Adipose tissue (tissue), 3 donors: Measurements from ENCODE around the gene PTPRE. TPM values are rescaled to one million over a fixed set of nuclear protein-coding genes. Genes with fewer than 3 reads are reported as not detected.

Experiments
- H3K27ac ChIP-seq: one replicate; pipeline ENCODE4 v1.5.1; 2013; ENCODE audit warnings: low read depth, low read length
- WGBS, 3 donors: extraction: QIAGEN DNeasy Blood & Tissue Kit; methylation state at CpG; one replicate each; pipeline ENCODE4 v1.1.7; 2013; 5-methylcytosine and 5-hydroxymethylcytosine counted together
- polyA plus RNA-seq, 3 donors: library from polyadenylated mRNA; stranded (reverse); fragments of 200-250 nt; gene quantifications; one replicate each; pipeline ENCODE4 v1.2.3, GENCODE V29; 2013
- donor health status: healthy with polysubstance abuse.
- donor health status: Bipolar disorder and iron deficiency.
- donor health status: healthy.

Gene PTPRE
- polyA plus RNA-seq, 3 donors = 1.4 to 16.9 (median 10.8) TPM

- WGBS, 3 donors = 86 to 94% (median 90%) methylated on average over 17 to 19 of the region's 19 CpGs
- no peak overlapping the region for H3K27ac ChIP-seq
These were observed 115.6 kb downstream of the PTPRE start for GRCh38 chr10:128022261-128023196.

GRCh38 chr10:128024426-128024825 lies 117.5 kb downstream of the PTPRE start:
- H3K27ac ChIP-seq = no peak overlapping the region
- 56 to 71% (median 62%) methylated on average over 8 of the region's 8 CpGs for WGBS, 3 donors

- H3K27ac ChIP-seq = no peak overlapping the region
- 79 to 96% (median 89%) methylated on average over 8 of the region's 8 CpGs for WGBS, 3 donors
These were observed 118.5 kb downstream of the PTPRE start for GRCh38 chr10:128025437-128025836.

GRCh38 chr10:128025951-128026350 lies 119.0 kb downstream of the PTPRE start:
- WGBS, 3 donors = 76 to 91% (median 89%) methylated on average over 6 of the region's 6 CpGs
- no peak overlapping the region for H3K27ac ChIP-seq

GRCh38 chr10:128026615-128027300 lies 119.9 kb downstream of the PTPRE start:
- 65 to 67% (median 65%) methylated on average over 4 of the region's 4 CpGs for WGBS, 3 donors
- no peak overlapping the region for H3K27ac ChIP-seq

- 62 to 87% (median 83%) methylated on average over 8 of the region's 8 CpGs for WGBS, 3 donors
- no peak overlapping the region for H3K27ac ChIP-seq
These were observed 120.4 kb downstream of the PTPRE start for GRCh38 chr10:128027306-128027705.

GRCh38 chr10:128027822-128028507 lies 121.1 kb downstream of the PTPRE start:
- WGBS, 3 donors = 81 to 94% (median 92%) methylated on average over 17 of the region's 17 CpGs
- H3K27ac ChIP-seq = no peak overlapping the region

- H3K27ac ChIP-seq = no peak overlapping the region
- 77 to 90% (median 89%) methylated on average over 22 to 24 of the region's 24 CpGs for WGBS, 3 donors
These were observed 121.8 kb downstream of the PTPRE start for GRCh38 chr10:128028508-128029289.

GRCh38 chr10:128029290-128029651 lies 122.4 kb downstream of the PTPRE start:
- WGBS, 3 donors = 73 to 91% (median 83%) methylated on average over 7 of the region's 7 CpGs
- H3K27ac ChIP-seq = no peak overlapping the region

- WGBS, 3 donors = 70 to 77% (median 74%) methylated on average over 17 of the region's 17 CpGs
These were observed 122.9 kb downstream of the PTPRE start for GRCh38 chr10:128029731-128030369.

GRCh38 chr10:128030498-128031072 lies 123.7 kb downstream of the PTPRE start:
- H3K27ac ChIP-seq = no peak overlapping the region
- WGBS, 3 donors = 85 to 88% (median 86%) methylated on average over 17 of the region's 17 CpGs

More at GRCh38 chr10:128029731-128030369, 122.9 kb downstream of the PTPRE start:
- no peak overlapping the region for H3K27ac ChIP-seq

GRCh38 chr10:128031216-128031615 lies 124.3 kb downstream of the PTPRE start:
- 63 to 85% (median 82%) methylated on average over 9 of the region's 9 CpGs for WGBS, 3 donors

GRCh38 chr10:128032466-128032865 lies 125.6 kb downstream of the PTPRE start:
- H3K27ac ChIP-seq = no peak overlapping the region
- 67 to 88% (median 87%) methylated on average over 5 of the region's 5 CpGs for WGBS, 3 donors

More at GRCh38 chr10:128031216-128031615, 124.3 kb downstream of the PTPRE start:
- no peak overlapping the region for H3K27ac ChIP-seq

GRCh38 chr10:128035557-128035973 lies 128.7 kb downstream of the PTPRE start:
- WGBS, 3 donors = 52 to 66% (median 61%) methylated on average over 5 of the region's 5 CpGs
- H3K27ac ChIP-seq = no peak overlapping the region

- 62 to 80% (median 76%) methylated on average over 9 of the region's 9 CpGs for WGBS, 3 donors
- no peak overlapping the region for H3K27ac ChIP-seq
These were observed 129.2 kb downstream of the PTPRE start for GRCh38 chr10:128036011-128036615.

GRCh38 chr10:128036746-128037543 lies 130.0 kb downstream of the PTPRE start:
- WGBS, 3 donors = 67 to 78% (median 76%) methylated on average over 14 of the region's 14 CpGs
- H3K27ac ChIP-seq = no peak overlapping the region
